BE2C (cell line): ENCODE results near the gene KNCN.

Experiments used
- DNase-seq: peaks from one replicate; pipeline ENCODE4 v3.0.0-alpha.2; 2020
- H3K27me3 ChIP-seq: fragments of 250-450 bp; sonication (Bioruptor Pico); 2 replicates; pipeline ENCODE4 v1.5.1; 2020; ENCODE audit warnings: mild to moderate bottlenecking
- H3K36me3 ChIP-seq: fragments of 250-450 bp; sonication (Bioruptor Pico); 2 replicates; pipeline ENCODE4 v1.5.1; 2020; ENCODE audit warnings: mild to moderate bottlenecking
- H3K4me1 ChIP-seq: fragments of 250-450 bp; sonication (Bioruptor Pico); 2 replicates; pipeline ENCODE4 v1.5.1; 2020
- H3K4me3 ChIP-seq: 2 replicates; pipeline ENCODE4 v1.5.1; 2011; ENCODE audit warnings: low read depth, low read length
- H3K9me3 ChIP-seq: fragments of 250-450 bp; sonication (Bioruptor Pico); 2 replicates; pipeline ENCODE4 v1.5.1; 2020
- TF ChIP-seq, protein P1 (sequence below): IDR thresholded peaks from 2 replicates; pipeline ENCODE4 v1.5.1; 2012; ENCODE audit warnings: mild to moderate bottlenecking, low read depth, low read length

The KNCN gene

GRCh38 chr1:46535063-46535462 lies 16.4 kb downstream of the KNCN start:
- no peak overlapping the region for H3K4me3 ChIP-seq
- H3K9me3 ChIP-seq = no peaks in the 10 kb centered on the region
- TF ChIP-seq, protein P1, sequence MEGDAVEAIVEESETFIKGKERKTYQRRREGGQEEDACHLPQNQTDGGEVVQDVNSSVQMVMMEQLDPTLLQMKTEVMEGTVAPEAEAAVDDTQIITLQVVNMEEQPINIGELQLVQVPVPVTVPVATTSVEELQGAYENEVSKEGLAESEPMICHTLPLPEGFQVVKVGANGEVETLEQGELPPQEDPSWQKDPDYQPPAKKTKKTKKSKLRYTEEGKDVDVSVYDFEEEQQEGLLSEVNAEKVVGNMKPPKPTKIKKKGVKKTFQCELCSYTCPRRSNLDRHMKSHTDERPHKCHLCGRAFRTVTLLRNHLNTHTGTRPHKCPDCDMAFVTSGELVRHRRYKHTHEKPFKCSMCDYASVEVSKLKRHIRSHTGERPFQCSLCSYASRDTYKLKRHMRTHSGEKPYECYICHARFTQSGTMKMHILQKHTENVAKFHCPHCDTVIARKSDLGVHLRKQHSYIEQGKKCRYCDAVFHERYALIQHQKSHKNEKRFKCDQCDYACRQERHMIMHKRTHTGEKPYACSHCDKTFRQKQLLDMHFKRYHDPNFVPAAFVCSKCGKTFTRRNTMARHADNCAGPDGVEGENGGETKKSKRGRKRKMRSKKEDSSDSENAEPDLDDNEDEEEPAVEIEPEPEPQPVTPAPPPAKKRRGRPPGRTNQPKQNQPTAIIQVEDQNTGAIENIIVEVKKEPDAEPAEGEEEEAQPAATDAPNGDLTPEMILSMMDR = peak; percentile 56
- H3K36me3 ChIP-seq = no peaks in the 10 kb centered on the region
- DNase-seq = peak; percentile 20
- H3K27me3 ChIP-seq = peaks cover 7% of the 10 kb centered on the region; the same call in 1 of the 2 replicates
- no peaks in the 10 kb centered on the region for H3K4me1 ChIP-seq

GRCh38 chr1:46533179-46533864 lies 18.1 kb downstream of the KNCN start:
- Histone ChIP-seq H3K4me1 (no peaks in the 10 kb centered on the region), H3K4me3 (no peak overlapping the region), H3K9me3 (no peaks in the 10 kb centered on the region), H3K27me3 (peaks cover 7% of the 10 kb centered on the region; the same call in 1 of the 2 replicates), H3K36me3 (no peaks in the 10 kb centered on the region)
- TF ChIP-seq, protein P1 = no peak
- DNase-seq = peak; percentile 25

DNA sequence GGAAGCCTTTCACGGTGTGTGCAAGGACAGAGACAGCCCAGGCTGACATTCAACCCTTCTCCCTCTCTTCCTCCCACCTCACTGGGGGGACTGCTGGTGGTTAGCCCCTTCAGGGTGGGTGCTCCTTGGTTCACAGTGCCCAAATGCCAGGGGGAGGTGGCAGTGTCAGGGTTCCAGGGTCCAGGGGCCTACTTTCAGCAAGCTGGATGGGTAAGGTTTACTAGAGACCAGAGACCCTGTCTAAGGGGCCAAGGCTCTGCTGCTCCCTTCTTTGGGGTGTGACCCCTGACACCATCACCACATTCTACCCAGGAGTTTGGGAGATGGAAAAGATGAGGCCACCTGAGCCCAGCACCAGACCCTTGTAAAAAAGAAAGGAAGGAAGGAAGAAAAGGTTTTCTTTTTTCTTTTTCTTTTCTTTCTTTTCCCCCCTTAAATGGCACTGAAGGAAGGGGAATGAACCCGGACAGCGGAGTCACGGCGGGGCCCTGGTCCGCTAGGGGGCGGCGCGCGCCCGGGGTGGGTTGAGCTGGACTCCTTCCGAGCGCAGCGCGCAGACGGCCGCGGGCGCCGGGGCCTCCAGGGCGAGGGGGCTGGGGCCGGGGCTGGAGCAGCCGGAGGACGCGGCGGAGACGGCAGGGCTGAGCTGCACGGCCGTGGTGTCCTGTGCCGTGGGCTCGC lies 18.8 kb downstream of the KNCN start:
- peak; percentile 75 for DNase-seq
- TF ChIP-seq, protein P1 = peak; percentile 58
- Histone ChIP-seq H3K9me3 (no peaks in the 10 kb centered on the region), H3K36me3 (no peaks in the 10 kb centered on the region), H3K27me3 (peaks cover 7% of the 10 kb centered on the region; the same call in 1 of the 2 replicates), H3K4me3 (no peak overlapping the region), H3K4me1 (no peaks in the 10 kb centered on the region)

- no peak for DNase-seq
- peaks cover 7% of the 10 kb centered on the region; the same call in 1 of the 2 replicates for H3K27me3 ChIP-seq
- no peaks in the 10 kb centered on the region for H3K4me1 ChIP-seq
- no peaks in the 10 kb centered on the region for H3K36me3 ChIP-seq
- TF ChIP-seq, protein P1 = no peak
- H3K9me3 ChIP-seq = no peaks in the 10 kb centered on the region
- H3K4me3 ChIP-seq = no peak overlapping the region
Measured at GRCh38 chr1:46532095-46532494, 19.4 kb downstream of the KNCN start.

- TF ChIP-seq, protein P1 = peak; percentile 14; the same call in 1 of the 2 replicates
- peaks cover 7% of the 10 kb centered on the region; the same call in 1 of the 2 replicates for H3K27me3 ChIP-seq
- DNase-seq = no peak
- no peaks in the 10 kb centered on the region for H3K9me3 ChIP-seq
- H3K4me3 ChIP-seq = no peak overlapping the region
- H3K4me1 ChIP-seq = no peaks in the 10 kb centered on the region
- H3K36me3 ChIP-seq = no peaks in the 10 kb centered on the region
Measured at GRCh38 chr1:46530791-46531409, 20.5 kb downstream of the KNCN start.
